Measurements from ENCODE around the gene NCF1.
"Not testable (repeated sequence)": the region's sequence is repeated elsewhere in the genome, so short reads cannot be mapped to it uniquely, and the experiment has no call there.

Gene NCF1
- total RNA-seq: 5.5 to 541 (median 20.8) reads per million in 18 experiments

DNA sequence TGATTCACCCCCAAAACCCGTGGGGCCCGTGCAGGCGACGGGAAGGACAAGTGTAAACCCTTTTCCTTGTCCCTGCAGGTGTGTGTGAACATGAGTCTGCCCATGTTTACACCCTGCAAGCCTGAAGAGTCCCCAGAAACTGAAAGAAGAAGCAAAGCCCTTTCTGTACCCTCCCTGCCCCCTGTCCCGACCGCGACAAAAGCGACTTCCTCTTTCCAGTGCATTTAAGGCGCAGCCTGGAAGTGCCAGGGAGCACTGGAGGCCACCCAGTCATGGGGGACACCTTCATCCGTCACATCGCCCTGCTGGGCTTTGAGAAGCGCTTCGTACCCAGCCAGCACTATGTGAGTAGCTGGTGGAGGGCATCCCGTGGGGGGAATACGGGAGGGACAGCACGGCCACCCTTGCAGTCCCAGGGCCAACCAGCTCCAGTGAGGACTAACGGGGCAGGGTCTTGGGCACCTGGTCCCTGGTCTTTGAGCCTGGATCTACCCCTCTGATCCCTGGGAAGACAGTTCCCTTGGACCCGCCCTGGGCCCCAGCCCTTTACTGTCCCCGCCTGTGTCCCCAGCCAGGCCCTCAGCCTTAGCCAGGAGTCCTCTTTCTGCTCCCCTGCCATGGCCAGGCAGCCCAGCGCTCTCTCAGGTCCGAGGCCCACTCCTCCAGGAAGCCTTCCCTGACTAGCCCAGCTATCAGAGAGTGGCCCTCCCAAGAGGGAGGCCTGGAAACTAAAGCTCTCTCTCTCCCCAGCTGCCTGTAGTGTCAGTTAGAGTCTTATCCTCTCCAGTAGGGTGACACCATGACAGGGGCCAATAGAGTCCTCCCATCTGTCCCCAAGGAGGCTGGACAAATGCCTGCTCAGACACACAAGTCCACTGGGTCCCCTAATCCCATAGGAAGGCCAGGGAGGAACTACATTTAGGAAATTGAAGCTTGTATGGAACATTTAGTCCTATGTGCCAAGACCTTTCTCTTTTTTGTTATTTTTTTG lies at the start of gene NCF1:
NCF1 (plus strand) TSS at position 252 of the 991 bp plus-strand sequence; CDS start at position 273, 21 bp downstream.
- not testable (repeated sequence) for DNase-seq

DNA sequence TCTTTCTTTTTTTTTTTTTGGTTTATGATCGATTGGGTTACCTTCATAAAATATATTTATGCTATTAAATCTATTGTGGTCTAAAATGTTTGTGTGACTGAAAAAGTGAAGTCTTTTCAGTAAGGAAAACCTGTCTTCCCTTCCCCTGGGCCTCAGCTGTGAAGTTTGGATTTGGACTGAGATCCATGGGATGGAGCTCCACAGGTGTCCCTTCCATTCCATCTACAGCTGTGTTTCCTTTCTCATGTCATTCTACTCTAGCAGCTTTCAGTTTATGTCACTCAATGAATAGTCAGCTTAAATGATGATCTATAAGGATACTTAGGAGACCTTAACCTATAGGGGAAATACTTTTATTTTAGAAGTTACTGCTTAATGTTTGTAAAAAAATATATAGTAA lies 48.0 kb upstream of the NCF1 start:
- DNase-seq: no peak

DNA sequence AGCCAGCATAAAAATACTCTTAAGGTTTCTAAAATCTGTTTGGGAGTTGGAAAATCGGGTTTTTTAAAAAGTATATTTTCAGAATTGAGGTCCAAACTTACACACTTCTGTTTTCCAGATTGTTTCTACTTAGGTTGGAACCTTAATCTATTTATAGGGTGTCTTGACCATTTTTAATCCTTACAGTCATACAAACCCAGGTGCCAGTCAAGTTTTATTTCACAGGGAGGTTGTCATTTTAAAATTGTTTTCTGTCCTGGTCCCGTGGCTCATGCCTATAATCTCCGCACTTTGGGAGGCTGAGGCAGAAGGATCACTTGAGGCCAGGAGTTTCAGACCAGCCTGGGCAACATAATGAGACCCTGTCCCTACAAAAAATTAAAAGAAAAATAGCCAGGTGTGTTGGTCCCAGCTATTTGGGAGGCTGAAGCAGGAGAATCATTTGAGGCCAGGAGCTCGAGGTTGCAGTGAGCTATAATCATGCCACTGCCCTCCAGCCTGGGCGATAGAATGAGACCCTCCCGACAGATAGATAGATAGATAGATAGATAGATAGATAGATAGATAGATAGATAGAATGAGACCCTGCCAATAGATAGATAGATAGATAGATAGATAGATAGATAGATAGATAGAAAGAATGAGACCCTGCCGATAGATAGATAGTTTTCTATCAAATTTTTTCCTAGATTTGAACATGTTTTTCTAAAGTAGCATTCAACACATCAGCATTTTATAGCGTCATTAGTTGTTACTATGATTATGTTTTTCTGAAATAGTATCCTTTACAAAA lies 47.3 kb upstream of the NCF1 start:
- no peak for DNase-seq

DNA sequence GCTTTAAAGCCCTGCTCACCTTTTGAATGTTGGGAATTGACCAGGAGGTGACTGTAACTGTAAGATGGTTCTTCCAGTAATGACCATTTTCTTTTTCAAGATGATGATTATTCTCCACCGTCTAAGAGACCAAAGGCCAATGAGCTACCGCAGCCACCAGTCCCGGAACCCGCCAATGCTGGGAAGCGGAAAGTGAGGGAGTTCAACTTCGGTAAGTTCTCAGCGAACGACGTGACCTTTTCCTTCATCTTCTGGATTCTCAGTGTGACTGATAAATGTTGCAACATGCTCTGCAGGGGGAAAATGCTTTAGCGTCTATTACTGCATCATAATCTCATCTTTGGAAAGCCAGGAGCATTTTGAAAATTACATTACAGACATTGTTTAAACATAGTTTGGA lies 45.1 kb upstream of the NCF1 start:
- not testable (repeated sequence) for DNase-seq

DNA sequence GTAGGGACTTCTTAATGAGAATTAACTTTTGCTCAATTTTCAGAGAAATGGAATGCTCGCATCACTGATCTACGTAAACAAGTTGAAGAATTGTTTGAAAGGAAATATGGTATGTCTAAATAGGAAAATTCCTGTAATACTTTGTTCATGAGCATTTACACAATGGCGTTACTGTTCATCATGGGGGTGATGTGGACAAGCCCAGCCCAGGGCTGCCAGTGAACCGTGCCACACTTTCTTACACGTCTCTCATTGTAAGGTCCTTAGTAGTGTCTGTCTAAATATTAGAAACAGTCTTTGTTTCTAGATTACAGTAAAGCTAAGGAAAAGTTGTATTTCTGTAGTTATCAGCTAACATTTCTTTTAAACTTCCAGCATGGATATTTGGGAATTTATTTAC lies 43.6 kb upstream of the NCF1 start:
- DNase-seq: not testable (repeated sequence)

DNA sequence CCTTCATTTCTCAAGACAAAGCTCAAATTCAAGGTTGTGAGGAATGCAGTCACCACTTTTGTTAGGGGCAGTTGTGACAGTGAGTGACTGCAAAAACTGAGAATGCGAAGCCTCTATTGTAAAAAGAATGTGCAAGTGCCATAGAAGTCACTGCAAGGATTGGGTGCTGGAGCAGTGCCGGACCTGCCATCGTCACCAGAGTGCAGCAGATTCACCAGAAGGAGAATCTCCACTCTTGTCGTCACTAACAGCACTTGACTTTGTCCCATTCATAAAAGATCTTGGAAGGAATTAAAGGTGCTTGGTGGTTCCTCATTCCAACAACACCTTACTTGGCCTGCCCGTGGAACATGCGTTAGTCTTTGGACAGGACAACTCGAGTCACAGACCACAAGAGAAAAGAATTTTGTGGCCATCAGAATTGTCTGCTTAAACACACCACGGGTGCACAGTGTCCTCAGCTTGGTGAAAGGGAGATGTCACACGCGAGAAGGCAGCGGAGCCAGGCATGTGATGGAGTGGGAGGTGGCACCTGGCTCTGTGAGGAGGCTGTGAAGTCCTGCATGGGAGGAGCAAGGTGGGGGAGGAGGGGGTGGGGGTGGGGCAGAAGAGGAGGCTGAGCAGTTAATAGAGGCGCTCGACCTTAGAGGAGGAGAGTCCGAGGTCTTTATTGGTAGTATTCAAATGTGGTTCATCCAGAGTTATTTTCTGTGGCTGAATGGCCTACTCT lies 33.7 kb upstream of the NCF1 start:
- not testable (repeated sequence) for DNase-seq

DNA sequence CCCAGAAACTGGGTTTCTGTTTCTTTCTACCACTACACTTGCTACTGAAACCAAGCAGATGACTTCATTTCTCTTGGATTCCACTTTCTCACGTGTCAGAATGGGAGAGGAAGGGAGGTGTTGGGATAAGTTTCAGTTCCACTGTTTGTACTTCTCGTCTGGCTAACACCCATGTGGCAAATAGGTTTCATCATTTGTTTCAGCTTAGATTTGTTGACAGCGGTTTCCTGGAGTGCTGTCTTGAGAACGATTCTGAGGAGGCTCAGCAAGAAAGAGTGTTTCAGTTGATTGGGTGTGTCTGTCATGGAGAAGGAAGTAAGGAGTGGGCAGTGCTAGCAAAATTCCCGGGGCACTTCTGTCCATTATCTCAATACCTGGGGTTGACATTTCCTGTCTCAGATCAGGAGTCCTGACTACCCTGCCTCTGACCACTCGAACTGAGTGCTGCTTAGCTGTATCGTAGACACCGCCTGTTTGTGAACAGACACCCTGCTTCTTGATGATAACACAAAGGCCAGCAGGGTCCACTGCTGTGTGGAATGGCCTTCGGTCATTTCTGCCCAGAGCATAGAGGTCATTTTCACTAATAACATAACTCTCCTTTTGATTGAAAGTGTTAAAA lies 29.8 kb upstream of the NCF1 start:
- not testable (repeated sequence) for DNase-seq

DNA sequence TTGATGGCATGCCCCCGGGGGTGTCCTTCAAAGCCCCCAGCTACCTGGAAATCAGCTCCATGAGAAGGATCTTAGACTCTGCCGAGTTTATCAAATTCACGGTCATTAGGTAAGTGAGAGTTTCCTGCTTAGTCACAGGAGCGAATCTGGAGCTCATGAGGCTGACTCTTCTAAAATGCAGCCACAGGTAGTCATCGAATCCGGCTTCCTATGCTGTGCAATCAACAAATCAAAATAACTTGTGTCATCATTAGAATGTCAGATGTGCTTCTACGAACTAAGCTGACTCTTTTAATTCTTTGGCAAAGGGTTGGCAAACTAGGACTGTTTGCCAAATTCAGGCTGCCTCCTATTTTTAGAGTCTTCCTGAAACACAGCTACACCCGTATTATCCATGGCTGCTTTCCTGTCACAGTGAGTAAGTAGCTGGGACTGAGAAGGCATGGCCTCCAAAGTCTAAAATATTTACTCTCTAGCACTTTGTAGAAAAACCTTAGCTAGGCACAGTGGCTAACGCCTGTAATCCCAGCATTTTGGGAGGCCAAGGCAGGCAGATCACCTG lies 19.8 kb upstream of the NCF1 start:
- DNase-seq: not testable (repeated sequence)

DNA sequence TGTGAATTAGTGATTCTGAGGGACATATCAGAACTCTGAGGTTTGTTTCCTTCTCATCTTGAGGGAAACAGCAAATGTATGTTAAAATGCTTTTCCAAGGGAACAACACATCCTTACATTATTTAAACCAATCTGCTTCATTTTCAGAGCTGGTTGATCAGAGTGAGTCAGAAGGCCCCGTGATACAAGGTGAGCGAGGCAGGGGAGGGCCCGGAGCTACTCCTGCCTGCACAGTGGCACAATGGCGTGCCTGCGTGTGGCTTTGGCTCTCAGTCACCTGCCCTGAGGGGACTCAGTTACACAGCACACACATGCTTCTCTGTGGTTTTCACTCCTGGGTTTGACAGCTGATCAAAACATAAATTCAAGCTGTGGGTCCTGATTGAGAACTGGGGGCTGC lies 17.1 kb upstream of the NCF1 start:
- DNase-seq: not testable (repeated sequence)

DNA sequence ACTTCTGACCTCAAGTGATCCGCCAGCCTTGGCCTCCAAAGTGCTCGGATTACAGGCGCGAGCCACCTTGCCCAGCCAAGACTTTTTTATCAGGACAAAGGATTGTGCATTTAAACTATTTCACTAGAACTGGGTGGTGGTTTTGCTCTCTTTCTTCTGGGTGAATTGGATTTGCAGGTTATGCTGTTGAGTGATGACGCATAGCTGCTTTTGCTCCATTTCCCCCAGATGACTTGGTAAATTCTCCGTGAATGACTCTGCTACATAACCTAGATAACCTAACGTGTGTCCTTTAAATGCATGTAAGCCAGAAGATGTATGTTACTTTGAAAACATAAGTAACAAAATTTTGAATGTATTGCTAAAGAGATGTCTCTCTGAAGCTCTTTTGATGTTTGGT lies 15.5 kb upstream of the NCF1 start:
- DNase-seq: not testable (repeated sequence)

DNA sequence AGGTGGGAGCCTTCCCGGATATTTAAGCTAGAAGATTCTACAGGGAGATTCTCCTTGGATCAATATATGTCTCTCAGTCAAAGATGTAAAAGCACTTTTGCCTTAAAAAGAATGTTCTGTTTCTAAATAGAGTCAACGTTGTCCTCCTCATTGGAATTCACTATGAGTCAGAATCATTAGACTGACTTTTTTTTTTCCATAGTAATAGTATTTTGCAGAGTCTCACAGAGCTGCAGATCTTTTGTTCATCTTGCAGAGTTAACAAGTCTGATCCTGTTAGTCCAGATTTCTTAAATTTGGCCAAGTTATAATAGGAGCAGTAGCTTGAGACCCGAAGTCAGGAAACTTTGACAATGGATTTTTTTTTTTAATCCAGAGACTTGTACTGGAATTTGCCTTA lies 14.8 kb upstream of the NCF1 start:
- DNase-seq: not testable (repeated sequence)

DNA sequence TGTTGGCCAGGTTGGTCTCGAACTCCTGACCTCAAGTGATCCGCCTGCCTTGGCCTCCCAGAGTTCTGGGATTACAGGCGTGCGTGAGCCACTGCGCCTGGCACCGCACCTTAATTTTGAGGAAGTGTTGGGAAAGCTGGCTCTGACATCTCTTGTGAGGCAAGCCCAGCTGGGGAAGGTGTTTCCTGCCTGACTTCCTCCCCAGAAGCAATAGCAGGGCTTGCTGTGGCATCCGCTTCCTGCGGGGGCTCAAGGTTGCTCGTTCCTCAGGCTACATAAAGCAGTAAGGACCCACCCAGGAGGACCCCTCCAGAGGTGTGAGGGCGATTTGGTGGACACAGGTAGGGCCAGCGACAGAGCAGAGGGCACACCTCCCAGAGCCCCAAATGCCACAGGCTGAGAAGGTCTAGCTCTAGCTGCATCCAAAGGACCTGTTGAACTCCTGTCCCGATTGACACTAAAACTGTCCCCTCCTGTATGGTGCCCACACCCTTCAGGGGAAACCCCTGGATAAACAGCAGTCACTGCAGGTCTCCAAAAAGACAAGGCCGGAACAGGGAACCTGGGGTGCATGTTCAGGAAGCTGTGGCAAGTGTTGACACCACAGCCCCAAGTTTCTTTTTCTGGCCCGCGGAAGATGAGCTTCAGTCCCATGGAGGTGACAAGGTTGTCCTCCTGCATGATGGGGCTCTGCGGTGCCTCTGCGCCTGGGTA lies 8.4 kb upstream of the NCF1 start:
- not testable (repeated sequence) for DNase-seq

DNA sequence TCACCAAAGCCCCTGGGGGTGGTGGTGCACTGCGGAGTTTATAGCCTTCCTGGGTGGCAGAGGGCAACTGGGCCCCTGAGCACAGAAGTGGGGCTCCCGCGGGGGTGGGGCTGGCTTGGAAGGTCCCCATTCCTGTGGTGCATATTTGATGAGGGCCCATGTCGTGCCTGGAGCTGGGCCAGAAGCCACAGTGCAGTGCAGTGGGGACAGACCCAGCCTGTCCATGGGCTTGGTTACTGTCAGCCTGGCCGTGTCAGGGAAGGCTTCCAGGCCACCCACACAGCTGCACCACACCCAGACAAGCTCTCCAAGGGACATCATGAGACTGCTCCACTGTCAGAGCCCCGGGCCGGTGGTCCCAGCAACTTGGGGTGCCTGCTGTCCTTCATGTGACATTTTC lies 7.3 kb upstream of the NCF1 start:
- DNase-seq: not testable (repeated sequence)

DNA sequence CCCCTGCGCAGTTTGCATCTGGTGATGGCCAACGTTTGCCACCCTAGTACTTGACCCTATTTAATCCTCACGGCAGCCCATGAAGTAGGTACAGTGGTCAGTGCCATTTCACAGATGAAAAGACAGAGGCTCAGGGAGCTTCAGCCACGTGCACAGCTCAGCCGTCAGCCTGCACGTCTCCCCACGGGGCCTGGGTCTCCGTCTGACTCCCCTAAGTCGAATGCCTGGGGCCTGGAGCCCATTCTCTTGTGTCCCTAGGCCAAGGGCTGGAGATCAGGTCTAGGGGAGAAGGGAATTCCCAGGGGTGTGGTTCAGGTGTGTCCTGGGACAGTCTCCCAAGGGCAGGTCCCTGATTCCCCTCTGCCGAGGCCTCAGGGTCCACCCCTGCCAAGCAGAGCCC lies 6.8 kb upstream of the NCF1 start:
- DNase-seq: not testable (repeated sequence)

DNA sequence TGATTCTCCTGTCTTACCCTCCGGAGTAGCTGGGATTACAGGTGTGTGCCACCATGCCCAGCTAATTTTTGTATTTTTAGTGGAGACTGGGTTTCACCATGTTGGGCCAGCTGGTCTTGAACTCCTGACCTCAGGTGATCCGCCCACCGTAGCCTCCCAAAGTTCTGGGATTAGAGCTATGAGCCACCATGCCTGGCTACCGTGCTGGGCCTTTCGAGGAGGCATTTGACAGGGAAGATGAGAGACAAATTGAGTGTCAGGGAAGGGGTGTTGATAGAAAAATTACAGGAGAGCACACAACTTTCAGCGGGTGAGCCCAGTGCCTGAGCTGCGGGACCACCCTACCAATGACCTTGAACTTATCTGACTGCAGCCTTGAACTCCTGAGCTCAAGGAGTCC lies 3.7 kb upstream of the NCF1 start:
- DNase-seq: not testable (repeated sequence)

DNA sequence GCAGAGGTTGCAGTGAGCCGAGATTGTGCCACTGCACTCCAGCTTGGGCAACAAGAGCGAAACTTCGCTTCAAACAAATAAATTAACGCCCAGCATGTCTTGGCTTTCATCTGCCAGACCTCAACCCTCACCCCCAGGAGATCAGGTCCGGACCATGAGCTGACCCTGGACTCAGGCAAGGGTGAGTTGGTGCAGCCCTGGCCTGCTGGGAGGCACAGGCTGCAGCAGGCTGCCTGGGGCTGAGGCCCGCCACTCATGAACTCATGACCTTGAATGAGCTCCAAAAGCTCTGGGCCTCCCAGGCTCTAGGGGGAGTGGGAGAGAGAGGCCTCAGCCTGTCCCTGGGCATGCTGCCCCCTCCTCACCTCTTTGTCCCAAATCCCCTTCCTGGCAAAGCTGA lies 1.7 kb upstream of the NCF1 start:
- peak in 1 of 2 donors; percentile 0 for DNase-seq

DNA sequence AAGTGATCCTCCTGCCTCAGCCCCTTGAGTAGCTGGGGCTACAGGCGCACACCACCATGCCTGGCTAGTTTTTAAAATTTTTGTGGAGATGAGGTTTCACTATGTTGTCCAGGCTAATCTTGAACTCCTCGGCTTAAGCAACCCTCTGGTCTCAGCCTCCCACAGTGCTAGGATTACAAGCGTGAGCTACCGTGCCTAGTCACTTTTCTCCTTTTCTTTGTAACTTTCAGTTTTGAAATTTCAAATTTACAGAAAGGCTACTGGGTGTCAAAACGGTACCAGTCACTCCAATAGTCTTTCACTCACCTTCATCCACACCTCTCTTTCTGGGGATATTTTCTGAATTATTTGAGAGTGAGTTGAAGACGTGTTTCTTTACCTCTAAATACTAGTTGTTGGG lies 1.3 kb downstream of the NCF1 start:
- DNase-seq: not testable (repeated sequence)

DNA sequence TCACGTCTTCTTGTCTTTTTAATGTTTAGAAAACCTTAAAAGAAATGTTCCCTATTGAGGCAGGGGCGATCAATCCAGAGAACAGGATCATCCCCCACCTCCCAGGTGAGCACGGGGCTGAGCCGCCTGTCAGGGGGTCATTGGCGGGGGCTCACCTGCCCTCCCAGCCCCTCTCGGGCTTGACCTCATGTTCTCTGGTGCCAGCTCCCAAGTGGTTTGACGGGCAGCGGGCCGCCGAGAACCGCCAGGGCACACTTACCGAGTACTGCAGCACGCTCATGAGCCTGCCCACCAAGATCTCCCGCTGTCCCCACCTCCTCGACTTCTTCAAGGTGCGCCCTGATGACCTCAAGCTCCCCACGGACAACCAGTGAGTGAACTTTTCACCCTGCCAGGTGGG lies 5.2 kb downstream of the NCF1 start:
- DNase-seq: not testable (repeated sequence)

DNA sequence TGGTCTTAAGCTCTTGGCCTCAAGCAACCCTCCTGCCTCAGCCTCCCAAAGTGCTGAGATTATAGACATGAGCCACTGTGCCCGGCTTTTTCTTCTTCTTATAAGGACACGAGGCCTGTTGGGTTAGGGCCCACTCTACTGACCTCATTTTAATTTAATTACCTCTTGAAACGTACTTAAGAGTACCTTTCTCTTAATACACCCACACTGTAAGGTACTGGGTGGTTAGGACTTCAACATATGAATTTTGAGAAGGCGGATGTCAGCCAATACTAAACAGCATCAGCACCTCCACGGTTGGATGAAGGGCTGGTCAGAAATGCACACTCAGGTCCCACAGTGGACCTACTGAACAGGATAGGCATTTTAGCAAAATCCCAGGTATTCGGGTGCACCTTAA lies 7.9 kb downstream of the NCF1 start:
- peak in 1 of 2 donors; percentile 0 for DNase-seq

DNA sequence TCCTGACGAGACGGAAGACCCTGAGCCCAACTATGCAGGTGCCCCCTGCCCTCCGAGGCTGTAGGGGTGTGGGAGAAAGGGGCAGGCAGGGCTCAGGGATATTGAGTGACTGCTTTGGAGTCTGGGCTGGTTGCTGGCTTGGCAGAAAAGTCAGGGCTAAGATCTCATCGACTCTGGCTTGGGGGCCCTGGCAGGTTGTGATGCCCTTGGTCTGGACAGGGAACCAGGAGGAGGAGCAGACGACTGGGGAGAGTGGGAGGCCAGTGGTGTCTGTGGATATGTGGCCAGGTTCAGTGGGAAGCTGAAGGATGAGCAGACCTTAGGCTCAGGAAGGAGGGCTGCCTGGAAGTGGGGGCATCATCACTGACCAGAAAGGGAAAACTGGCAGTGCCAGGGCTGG lies 9.8 kb downstream of the NCF1 start:
- DNase-seq: not testable (repeated sequence)

All from inflammatory macrophage (primary cell).